ENCODE results near the gene HSPA12A. TPM values are rescaled to one million over a fixed set of nuclear protein-coding genes. Genes with fewer than 3 reads are reported as not detected.

Gene HSPA12A
- total RNA-seq, 1 donor from 2014 or later: 7.9 TPM

DNA sequence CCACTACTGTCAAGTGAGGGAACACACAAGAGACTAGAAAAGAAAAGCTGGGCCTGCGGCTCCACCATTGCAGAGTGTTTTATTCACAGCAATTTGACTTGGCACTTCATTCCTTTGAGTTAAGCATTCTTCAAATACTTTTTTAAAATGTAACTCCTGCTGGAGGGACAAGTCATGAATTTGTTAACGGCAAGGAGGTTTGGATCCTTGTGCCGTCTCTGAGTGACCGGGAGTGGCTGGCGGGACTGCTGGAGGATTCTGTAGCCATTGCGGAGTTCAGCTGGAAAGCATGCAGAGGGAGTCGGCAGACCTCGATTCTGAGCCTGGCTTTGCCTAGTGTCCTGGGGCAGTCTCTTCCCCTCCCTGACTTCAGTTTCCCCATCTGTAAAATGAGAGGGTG lies 9.8 kb downstream of the HSPA12A start:
- Histone ChIP-seq H3K4me3 (ENCODE audit: insufficient read depth, low read depth, low read length) (no peak overlapping the region), H3K4me2 (ENCODE audit: low read length) (peak overlapping the region; percentile 6), H4K20me1 (ENCODE audit: insufficient read depth, low read length) (peaks cover 24% of the 10 kb centered on the region), H3K36me3 (ENCODE audit: insufficient read depth, low read length) (no peaks in the 10 kb centered on the region), H3K27ac (ENCODE audit: low read depth, low read length) (no peak overlapping the region), H3K9me3 (ENCODE audit: insufficient read depth, low read depth, low read length) (no peaks in the 10 kb centered on the region), H3K4me1 (ENCODE audit: insufficient read depth, low read length) (peaks cover 16% of the 10 kb centered on the region), H3K27me3 (ENCODE audit: insufficient read depth, low read length) (no peaks in the 10 kb centered on the region), H2AFZ (ENCODE audit: low read depth, low read length) (no peak overlapping the region), H3K79me2 (ENCODE audit: insufficient read depth, low read length) (peaks cover 26% of the 10 kb centered on the region), H3K9ac (ENCODE audit: low read length) (no peak overlapping the region)
- H3K27me3 Mint-ChIP-seq (ENCODE audit: low read depth, unreplicated experiment): peaks cover 5% of the 10 kb centered on the region
- TF ChIP-seq EZH2 (IDR thresholded peaks at IDR 0.05; ENCODE audit: insufficient read depth, low read length): no peak
- TF ChIP-seq CTCF (IDR thresholded peaks at IDR 0.05; ENCODE audit: insufficient read depth, low read depth, low read length): no peak
- no peak overlapping the region for H3K27ac Mint-ChIP-seq (ENCODE audit: unreplicated experiment)
- no peak overlapping the region for H3K4me3 Mint-ChIP-seq (ENCODE audit: unreplicated experiment)
- FAIRE-seq: no peak
- H3K4me1 Mint-ChIP-seq (ENCODE audit: low read depth, unreplicated experiment): peaks cover 6% of the 10 kb centered on the region
- DNase-seq (ENCODE audit: low read depth): peak; percentile 62
- peaks cover 5% of the 10 kb centered on the region for H3K9me3 Mint-ChIP-seq (ENCODE audit: unreplicated experiment)
- H3K36me3 Mint-ChIP-seq (ENCODE audit: low read depth, unreplicated experiment): peaks cover 5% of the 10 kb centered on the region

DNA sequence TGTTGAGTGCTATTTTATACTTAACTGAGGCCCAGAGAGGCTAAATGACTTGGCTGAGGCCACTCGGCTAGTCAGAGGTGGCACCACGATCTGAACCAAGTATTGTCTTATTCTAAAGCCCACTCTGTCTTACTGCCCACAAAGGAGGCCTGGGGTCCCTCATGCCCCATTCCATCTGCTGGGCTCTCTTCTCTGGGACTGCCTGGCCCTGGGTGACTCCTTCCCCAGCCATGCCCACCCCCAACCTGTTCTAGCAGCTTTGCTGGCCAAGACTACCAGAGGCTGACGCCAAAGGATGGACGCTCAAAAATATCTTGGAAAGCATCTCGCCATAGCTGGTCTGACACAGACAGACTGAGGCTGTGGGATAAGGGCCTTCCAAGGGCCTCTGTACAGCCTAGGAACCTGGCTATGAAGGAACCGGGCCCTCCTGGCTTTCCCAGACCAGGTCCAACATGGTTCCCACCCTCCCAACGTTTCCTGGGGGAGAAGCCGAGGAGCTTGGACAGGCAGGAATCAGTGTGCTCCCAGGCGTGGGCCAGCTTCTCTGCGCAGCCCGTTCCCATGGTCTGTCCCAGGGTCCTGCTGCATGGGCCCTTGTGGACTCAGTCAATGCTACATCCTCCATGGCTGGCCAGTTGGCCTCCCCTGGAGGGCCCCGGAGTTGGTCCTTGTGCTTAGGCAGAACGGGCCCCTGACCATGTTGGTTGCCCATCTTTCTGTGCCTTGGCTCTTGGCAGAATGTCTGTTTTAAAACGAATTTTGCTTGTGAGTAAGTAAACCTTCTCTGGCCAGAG lies 11.7 kb downstream of the HSPA12A start:
- Mint-ChIP-seq H3K27ac (ENCODE audit: unreplicated experiment) (no peak overlapping the region), H3K27me3 (ENCODE audit: low read depth, unreplicated experiment) (peaks cover 3% of the 10 kb centered on the region), H3K4me3 (ENCODE audit: unreplicated experiment) (no peak overlapping the region), H3K4me1 (ENCODE audit: low read depth, unreplicated experiment) (peaks cover 6% of the 10 kb centered on the region), H3K36me3 (ENCODE audit: low read depth, unreplicated experiment) (peaks cover 6% of the 10 kb centered on the region), H3K9me3 (ENCODE audit: unreplicated experiment) (peaks cover 3% of the 10 kb centered on the region)
- TF ChIP-seq CTCF (IDR thresholded peaks at IDR 0.05; ENCODE audit: insufficient read depth, low read depth, low read length) (no peak), EZH2 (IDR thresholded peaks at IDR 0.05; ENCODE audit: insufficient read depth, low read length) (no peak)
- H3K36me3 ChIP-seq (ENCODE audit: insufficient read depth, low read length): no peaks in the 10 kb centered on the region
- no peaks in the 10 kb centered on the region for H3K27me3 ChIP-seq (ENCODE audit: insufficient read depth, low read length)
- H3K4me2 ChIP-seq (ENCODE audit: low read length): no peak overlapping the region
- DNase-seq (ENCODE audit: low read depth) (no peak), FAIRE-seq (no peak)
- H4K20me1 ChIP-seq (ENCODE audit: insufficient read depth, low read length): peaks cover 10% of the 10 kb centered on the region
- H3K9ac ChIP-seq (ENCODE audit: low read length): no peak overlapping the region
- no peak overlapping the region for H3K27ac ChIP-seq (ENCODE audit: low read depth, low read length)
- H2AFZ ChIP-seq (ENCODE audit: low read depth, low read length): no peak overlapping the region
- H3K4me1 ChIP-seq (ENCODE audit: insufficient read depth, low read length): peaks cover 16% of the 10 kb centered on the region
- H3K9me3 ChIP-seq (ENCODE audit: insufficient read depth, low read depth, low read length): no peaks in the 10 kb centered on the region
- no peak overlapping the region for H3K4me3 ChIP-seq (ENCODE audit: insufficient read depth, low read depth, low read length)
- peaks cover 9% of the 10 kb centered on the region for H3K79me2 ChIP-seq (ENCODE audit: insufficient read depth, low read length)

DNA sequence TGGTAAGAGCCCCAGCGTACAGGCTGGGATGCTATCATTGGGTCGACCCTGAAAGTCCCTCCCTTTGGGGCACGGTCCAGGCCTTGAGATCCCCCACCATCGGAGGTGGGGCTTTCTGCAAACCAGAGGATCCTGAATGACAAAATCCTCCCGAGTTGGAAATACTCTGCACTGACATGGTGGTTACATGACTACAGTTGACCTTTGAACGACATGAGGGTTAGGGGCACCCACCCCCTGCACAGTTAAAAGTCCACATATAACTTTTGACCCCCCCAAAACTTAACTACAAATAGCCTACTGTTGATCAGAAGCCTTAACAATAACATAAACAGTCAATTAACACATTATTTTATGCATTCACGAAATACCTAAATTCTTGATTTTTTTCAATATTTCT lies 13.1 kb downstream of the HSPA12A start:
- H3K36me3 Mint-ChIP-seq (ENCODE audit: low read depth, unreplicated experiment): peaks cover 12% of the 10 kb centered on the region
- peaks cover 3% of the 10 kb centered on the region for H3K9me3 Mint-ChIP-seq (ENCODE audit: unreplicated experiment)
- H3K27ac ChIP-seq (ENCODE audit: low read depth, low read length): no peak overlapping the region

More for the DNA sequence above, 13.1 kb downstream of the HSPA12A start:
- DNase-seq (ENCODE audit: low read depth) (no peak), FAIRE-seq (no peak)
- Histone ChIP-seq H3K4me2 (ENCODE audit: low read length) (no peak overlapping the region), H3K79me2 (ENCODE audit: insufficient read depth, low read length) (peaks cover under 1% of the 10 kb centered on the region), H3K27me3 (ENCODE audit: insufficient read depth, low read length) (no peaks in the 10 kb centered on the region), H3K9ac (ENCODE audit: low read length) (no peak overlapping the region), H4K20me1 (ENCODE audit: insufficient read depth, low read length) (peaks cover 4% of the 10 kb centered on the region), H3K4me1 (ENCODE audit: insufficient read depth, low read length) (peaks cover 16% of the 10 kb centered on the region), H3K9me3 (ENCODE audit: insufficient read depth, low read depth, low read length) (no peaks in the 10 kb centered on the region), H3K36me3 (ENCODE audit: insufficient read depth, low read length) (no peaks in the 10 kb centered on the region), H2AFZ (ENCODE audit: low read depth, low read length) (no peak overlapping the region), H3K4me3 (ENCODE audit: insufficient read depth, low read depth, low read length) (no peak overlapping the region)
- TF ChIP-seq CTCF (IDR thresholded peaks at IDR 0.05; ENCODE audit: insufficient read depth, low read depth, low read length) (no peak), EZH2 (IDR thresholded peaks at IDR 0.05; ENCODE audit: insufficient read depth, low read length) (no peak)
- H3K4me1 Mint-ChIP-seq (ENCODE audit: low read depth, unreplicated experiment): peaks cover 6% of the 10 kb centered on the region
- no peak overlapping the region for H3K27ac Mint-ChIP-seq (ENCODE audit: unreplicated experiment)
- H3K27me3 Mint-ChIP-seq (ENCODE audit: low read depth, unreplicated experiment): peaks cover 6% of the 10 kb centered on the region
- H3K4me3 Mint-ChIP-seq (ENCODE audit: unreplicated experiment): no peak overlapping the region
